HepG2 (cell line): Measurements from ENCODE around the gene CYP26B1. TPM values are rescaled to one million over a fixed set of nuclear protein-coding genes. Genes with fewer than 3 reads are reported as not detected.
A peak's percentile ranks its signal among the peaks of the same experiment; 100 is the strongest.

Experiments used
- ARID2 ChIP-seq: sonication (generic); formaldehyde crosslinking; IDR thresholded peaks from 2 replicates; pipeline ENCODE4 v1.8.1; 2022; ENCODE audit warnings: mild to moderate bottlenecking, missing genetic modification reagents, borderline replicate concordance
- ETS1 ChIP-seq: sonication (generic); formaldehyde crosslinking; IDR thresholded peaks from 2 replicates; pipeline ENCODE4 v1.4.0; 2020; ENCODE audit warnings: missing genetic modification reagents
- FLYWCH1 ChIP-seq: sonication (generic); formaldehyde crosslinking; IDR thresholded peaks from 2 replicates; pipeline ENCODE4 v1.8.1; 2023; ENCODE audit warnings: mild to moderate bottlenecking, missing genetic modification reagents
- GABPA ChIP-seq, 2 experiments: IDR thresholded peaks; 2 replicates each; pipeline ENCODE4 v1.6.1; 2011 to 2016; ENCODE audit warnings: low read depth in 2 of 2, low read length in 1 of 2, missing biosample characterization in 1 of 2, missing genetic modification characterization in 1 of 2
- KDM5A ChIP-seq: fragments of 200-600 bp; sonication (generic); IDR thresholded peaks from 2 replicates; pipeline ENCODE4 v1.7.0; 2018; ENCODE audit warnings: antibody characterized with exemption, mild to moderate bottlenecking, low read length, borderline replicate concordance
- MIXL1 ChIP-seq: IDR thresholded peaks from 2 replicates; pipeline ENCODE4 v1.6.1; 2016
- PRDM10 ChIP-seq: sonication (generic); formaldehyde crosslinking; IDR thresholded peaks from 2 replicates; pipeline ENCODE4 v1.4.0; 2020; ENCODE audit warnings: low read depth, missing genetic modification reagents
- PRDM15 ChIP-seq: sonication (generic); formaldehyde crosslinking; IDR thresholded peaks from 2 replicates; pipeline ENCODE4 v1.4.0; 2020; ENCODE audit warnings: missing genetic modification reagents
- RBFOX2 ChIP-seq: fragments of 200-400 bp; formaldehyde crosslinking; IDR thresholded peaks from 2 replicates; pipeline ENCODE4 v1.6.1; 2017; ENCODE audit warnings: low read depth, mild to moderate bottlenecking, low read length
- SALL1 ChIP-seq: sonication (generic); formaldehyde crosslinking; IDR thresholded peaks from 2 replicates; pipeline ENCODE4 v1.8.0; 2022; ENCODE audit warnings: mild to moderate bottlenecking, missing genetic modification reagents
- THAP7 ChIP-seq: sonication (generic); formaldehyde crosslinking; IDR thresholded peaks from 2 replicates; pipeline ENCODE4 v1.8.1; 2023; ENCODE audit warnings: mild to moderate bottlenecking, missing genetic modification reagents
- ZBTB14 ChIP-seq: sonication (generic); formaldehyde crosslinking; IDR thresholded peaks from 2 replicates; pipeline ENCODE4 v1.4.0; 2020; ENCODE audit warnings: missing genetic modification reagents
- ZC3H13 ChIP-seq: sonication (generic); formaldehyde crosslinking; IDR thresholded peaks from 2 replicates; pipeline ENCODE4 v1.8.1; 2023; ENCODE audit warnings: mild to moderate bottlenecking, missing genetic modification reagents, moderate library complexity
- ZIK1 ChIP-seq: sonication (generic); formaldehyde crosslinking; IDR thresholded peaks from 2 replicates; pipeline ENCODE4 v1.5.0; 2020; ENCODE audit warnings: mild to moderate bottlenecking, low read depth, missing genetic modification reagents, borderline replicate concordance
- ZNF160 ChIP-seq: sonication (generic); formaldehyde crosslinking; IDR thresholded peaks from 2 replicates; pipeline ENCODE4 v1.8.0; 2022; ENCODE audit warnings: mild to moderate bottlenecking, inconsistent platforms, missing genetic modification reagents
- ZNF567 ChIP-seq: sonication (generic); formaldehyde crosslinking; IDR thresholded peaks from 2 replicates; pipeline ENCODE4 v1.8.1; 2023; ENCODE audit warnings: mild to moderate bottlenecking, missing genetic modification reagents, borderline replicate concordance
- ZNF891 ChIP-seq: sonication (generic); formaldehyde crosslinking; IDR thresholded peaks from 2 replicates; pipeline ENCODE4 v1.5.0; 2020; ENCODE audit warnings: mild to moderate bottlenecking, missing genetic modification reagents
- polyA plus RNA-seq, 8 experiments: library from polyadenylated mRNA; depleted of rRNA in 3 of 8; stranded (reverse) in 7 of 8; unstranded in 1 of 8; fragments of >200 nt; fragmentation: Illumina TruSeq in 4 of 8; extraction: Trizol in 4 of 8; gene quantifications; 2 replicates each; pipeline versions ENCODE4 v1.2.1 to v1.2.3, GENCODE V29; 2011 to 2016; ENCODE audit warnings: low read depth in 4 of 8, missing spikeins in 1 of 8, mixed read lengths in 1 of 8; ENCODE audit not compliant: insufficient read depth in 1 of 8
- total RNA-seq, 5 experiments: library from RNA; depleted of rRNA; stranded (reverse); fragments of >200 nt; fragmentation: Illumina TruSeq; extraction: Trizol; gene quantifications; 2 replicates each; pipeline ENCODE4 v1.2.3, GENCODE V29; 2016; ENCODE audit warnings: low read depth in 1 of 5

CYP26B1 gene
- total and polyA plus RNA-seq, 2 of the 13 experiments (the other 11 are each of a cell fraction or from before 2014, with no cell fraction given), result 0.05 to 0.07 TPM

- TF ChIP-seq ZNF567 (CRISPR knock-in tag) (no peak), ZC3H13 (CRISPR knock-in tag) (no peak), ZBTB14 (no peak), FLYWCH1 (no peak), THAP7 (CRISPR knock-in tag) (no peak), GABPA (IDR thresholded peaks at IDR 0.05; ENCODE audit: low read depth, low read length) (no peak), GABPA (CRISPR knock-in tag; IDR thresholded peaks at IDR 0.05; ENCODE audit: low read depth) (no peak), ZNF160 (CRISPR knock-in tag) (no peak), MIXL1 (CRISPR knock-in tag) (no peak), SALL1 (CRISPR knock-in tag) (no peak), RBFOX2 (no peak), ZIK1 (CRISPR knock-in tag) (no peak), ARID2 (no peak), ETS1 (CRISPR knock-in tag) (no peak), PRDM10 (no peak), PRDM15 (0 out of 2 replicates have a peak, but pooled peaks have one; percentile 39), ZNF891 (CRISPR knock-in tag) (0 out of 2 replicates have a peak, but pooled peaks have one; percentile 21), KDM5A (no peak)
Observed at GRCh38 chr2:72144632-72145288, 2.9 kb downstream of the CYP26B1 start (continued).
